Measurements from ENCODE around the gene GINS2. TPM values are rescaled to one million over a fixed set of nuclear protein-coding genes. Genes with fewer than 3 reads are reported as not detected.

The GINS2 gene
- total and polyA plus RNA-seq, 2 donors (not counting 3 experiments of a cell fraction or from before 2014, with no cell fraction given) = 10.4 to 24.1 TPM

DNA sequence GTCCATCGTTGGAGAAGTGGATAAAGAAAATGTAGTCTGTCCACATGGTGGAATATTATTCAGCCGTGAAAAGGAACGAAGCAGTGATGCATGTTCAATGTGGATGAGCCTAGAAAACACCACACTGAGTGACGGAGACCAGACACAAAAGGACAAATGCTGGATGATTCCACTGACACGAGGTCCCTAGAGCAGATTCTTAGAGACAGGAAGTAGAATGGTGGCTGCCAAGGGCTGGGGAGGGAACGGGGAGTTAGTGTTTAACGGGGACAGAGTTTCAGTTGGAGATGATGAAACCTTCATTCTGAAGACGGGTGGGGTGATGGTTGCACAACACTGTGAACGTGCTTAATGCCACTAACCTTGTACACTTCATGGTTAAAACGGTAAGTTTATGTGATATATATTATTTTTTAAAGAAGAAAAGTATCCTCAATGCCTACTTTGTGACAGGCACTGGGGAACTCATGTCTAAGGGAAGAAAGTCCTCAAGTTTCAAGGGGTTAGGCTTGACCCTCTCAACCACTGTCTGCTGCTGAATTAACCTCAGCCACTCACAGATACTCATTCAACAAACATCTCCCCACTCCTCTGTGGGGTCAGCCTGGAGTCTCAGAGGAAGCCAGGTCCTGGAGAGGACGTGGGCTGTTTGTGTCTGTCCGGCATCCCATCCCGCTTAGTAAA lies 44.5 kb upstream of the GINS2 start:
- H3K9me1 ChIP-seq (replicated peaks; ENCODE audit: control insufficient read depth, extremely low read depth, insufficient read depth, low read length) = no peaks in the 10 kb centered on the region
- no peak overlapping the region for H3K4me2 ChIP-seq (ENCODE audit: insufficient read depth, low read length)
- ChIA-PET POLR2A (no interaction called here), CTCF (no interaction called here)
- H3K27ac ChIP-seq (ENCODE audit: insufficient read depth, low read depth, low read length) = no peak overlapping the region
- peaks cover 41% of the 10 kb centered on the region for H3K79me2 ChIP-seq (ENCODE audit: control insufficient read depth, insufficient read depth, low read length)
- H3K9ac ChIP-seq (replicated peaks; ENCODE audit: extremely low read depth, insufficient read depth, low read length) = no peak overlapping the region
- BruUV-seq (replicated peaks) = no TSS peak
- no peaks in the 10 kb centered on the region for H3K36me3 ChIP-seq (ENCODE audit: control insufficient read depth in 2 of 2, extremely low read depth in 1 of 2, insufficient read depth in 2 of 2, low read length in 2 of 2)
- H3K9me3 ChIP-seq (replicated peaks; ENCODE audit: control insufficient read depth, insufficient read depth, low read length) = no peaks in the 10 kb centered on the region
- FAIRE-seq = no peak
- no peaks in the 10 kb centered on the region for H3K27me3 ChIP-seq (ENCODE audit: control insufficient read depth in 2 of 2, insufficient read depth in 2 of 2, low read length in 2 of 2)
- intact Hi-C loops (cut with micrococcal nuclease) = no loop called here
- dilution Hi-C loops (cut with MboI; ENCODE audit: extremely low pct_ligation_motif_present, low sequenced_read_pairs) = no loop called here
- no peaks in the 10 kb centered on the region for H3K4me1 ChIP-seq (ENCODE audit: control insufficient read depth, extremely low read depth, insufficient read depth, low read length)
- no peaks in the 10 kb centered on the region for H4K20me1 ChIP-seq (replicated peaks; ENCODE audit: control insufficient read depth, extremely low read depth, insufficient read depth, low read length)
- no peak for DNase-seq (ENCODE audit: low read depth, low spot score)
- TF ChIP-seq, protein P1, sequence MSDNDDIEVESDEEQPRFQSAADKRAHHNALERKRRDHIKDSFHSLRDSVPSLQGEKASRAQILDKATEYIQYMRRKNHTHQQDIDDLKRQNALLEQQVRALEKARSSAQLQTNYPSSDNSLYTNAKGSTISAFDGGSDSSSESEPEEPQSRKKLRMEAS (IDR thresholded peaks at IDR 0.05; ENCODE audit: insufficient read depth, insufficient read length) = no peak
- no peak for TF ChIP-seq MYC (IDR thresholded peaks at IDR 0.05; ENCODE audit: low read depth, low read length)
- TF ChIP-seq JUN (IDR thresholded peaks at IDR 0.05; ENCODE audit: borderline replicate concordance, insufficient read depth, insufficient read length, low read depth) = no peak
- TF ChIP-seq POLR2A (IDR thresholded peaks at IDR 0.05; ENCODE audit: low read depth, low read length) = no peak
- no peak for TF ChIP-seq EZH2 (IDR thresholded peaks at IDR 0.05; ENCODE audit: borderline replicate concordance, low read depth, low read length, severe bottlenecking)
- TF ChIP-seq, protein P2, sequence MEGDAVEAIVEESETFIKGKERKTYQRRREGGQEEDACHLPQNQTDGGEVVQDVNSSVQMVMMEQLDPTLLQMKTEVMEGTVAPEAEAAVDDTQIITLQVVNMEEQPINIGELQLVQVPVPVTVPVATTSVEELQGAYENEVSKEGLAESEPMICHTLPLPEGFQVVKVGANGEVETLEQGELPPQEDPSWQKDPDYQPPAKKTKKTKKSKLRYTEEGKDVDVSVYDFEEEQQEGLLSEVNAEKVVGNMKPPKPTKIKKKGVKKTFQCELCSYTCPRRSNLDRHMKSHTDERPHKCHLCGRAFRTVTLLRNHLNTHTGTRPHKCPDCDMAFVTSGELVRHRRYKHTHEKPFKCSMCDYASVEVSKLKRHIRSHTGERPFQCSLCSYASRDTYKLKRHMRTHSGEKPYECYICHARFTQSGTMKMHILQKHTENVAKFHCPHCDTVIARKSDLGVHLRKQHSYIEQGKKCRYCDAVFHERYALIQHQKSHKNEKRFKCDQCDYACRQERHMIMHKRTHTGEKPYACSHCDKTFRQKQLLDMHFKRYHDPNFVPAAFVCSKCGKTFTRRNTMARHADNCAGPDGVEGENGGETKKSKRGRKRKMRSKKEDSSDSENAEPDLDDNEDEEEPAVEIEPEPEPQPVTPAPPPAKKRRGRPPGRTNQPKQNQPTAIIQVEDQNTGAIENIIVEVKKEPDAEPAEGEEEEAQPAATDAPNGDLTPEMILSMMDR (IDR thresholded peaks at IDR 0.05; ENCODE audit: extremely low read depth in 1 of 2, insufficient read depth in 1 of 2, low read depth in 1 of 2, low read length in 2 of 2) = no peak
- TF ChIP-seq POLR2AphosphoS5 (IDR thresholded peaks at IDR 0.05; ENCODE audit: insufficient read depth, low read depth, low read length) = no peak
- no peak for TF ChIP-seq FOS (IDR thresholded peaks at IDR 0.05; ENCODE audit: borderline replicate concordance, insufficient read depth, low read length)
- TF ChIP-seq GATA2 (IDR thresholded peaks at IDR 0.05; ENCODE audit: insufficient read depth, insufficient read length, low read depth, low read length) = no peak
- no peak overlapping the region for H2AFZ ChIP-seq (ENCODE audit: low read depth, low read length)
- no peak overlapping the region for H3K4me3 ChIP-seq (replicated peaks in 1 of 3; ENCODE audit: insufficient read depth in 1 of 3, low read depth in 1 of 3, low read length in 3 of 3)

Measured in endothelial cell of umbilical vein (primary cell).